ENCODE measurements around the gene TNFRSF9.
"Not testable (repeated sequence)": the region's sequence is repeated elsewhere in the genome, so short reads cannot be mapped to it uniquely, and the experiment has no call there.

Gene TNFRSF9

DNA sequence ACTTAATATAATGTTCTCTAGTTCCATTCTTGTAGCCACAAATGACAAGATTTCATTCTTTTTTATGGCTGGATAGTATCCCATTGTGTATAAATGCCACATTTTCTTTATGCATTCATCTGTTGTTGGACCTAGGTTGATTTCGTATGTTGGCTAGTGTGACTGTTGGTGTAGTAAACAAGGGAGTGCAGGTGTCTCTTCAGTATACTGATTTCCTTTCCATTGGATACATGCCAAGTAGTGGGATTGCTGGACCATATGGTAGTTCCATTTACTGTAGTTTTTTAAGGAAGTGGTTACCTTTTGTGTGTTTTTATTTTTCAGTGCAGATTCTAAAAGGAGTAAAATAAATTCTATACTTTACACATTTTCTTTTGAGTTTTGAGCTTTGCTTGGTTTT, 26.6 kb upstream of the TNFRSF9 start:
- Mint-ChIP-seq H3K9me3 (no peaks in the 10 kb centered on the region), H3K27ac (no peak overlapping the region), H3K36me3 (ENCODE audit: low read depth) (peaks cover 56% of the 10 kb centered on the region), H3K27me3 (ENCODE audit: low read depth) (no peaks in the 10 kb centered on the region), H3K4me1 (ENCODE audit: low read depth) (peaks cover 36% of the 10 kb centered on the region), H3K4me3 (no peak overlapping the region)

DNA sequence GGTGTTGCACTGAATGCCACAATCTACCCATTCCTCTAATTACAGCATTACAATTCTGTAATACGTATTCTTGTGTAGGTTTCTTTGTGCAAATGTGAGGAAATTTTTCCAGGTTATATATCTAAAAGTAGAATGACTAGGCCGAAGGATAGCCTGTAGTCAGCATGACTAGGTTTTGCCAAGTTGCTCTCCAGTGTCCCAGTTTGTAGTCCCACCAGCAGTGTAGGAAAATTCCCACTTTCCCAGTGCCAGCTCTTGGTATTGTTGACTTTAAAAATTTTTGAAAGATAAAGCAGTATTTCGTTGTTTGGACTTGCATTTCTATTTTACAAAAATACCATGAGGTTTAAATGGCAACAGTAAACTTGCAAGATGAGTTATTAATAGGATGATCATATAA, 23.8 kb upstream of the TNFRSF9 start:
- Mint-ChIP-seq H3K9me3 (no peaks in the 10 kb centered on the region), H3K27ac (peak overlapping the region; percentile 34), H3K27me3 (ENCODE audit: low read depth) (no peaks in the 10 kb centered on the region), H3K4me1 (ENCODE audit: low read depth) (peaks cover 47% of the 10 kb centered on the region), H3K36me3 (ENCODE audit: low read depth) (peaks cover 37% of the 10 kb centered on the region), H3K4me3 (no peak overlapping the region)

DNA sequence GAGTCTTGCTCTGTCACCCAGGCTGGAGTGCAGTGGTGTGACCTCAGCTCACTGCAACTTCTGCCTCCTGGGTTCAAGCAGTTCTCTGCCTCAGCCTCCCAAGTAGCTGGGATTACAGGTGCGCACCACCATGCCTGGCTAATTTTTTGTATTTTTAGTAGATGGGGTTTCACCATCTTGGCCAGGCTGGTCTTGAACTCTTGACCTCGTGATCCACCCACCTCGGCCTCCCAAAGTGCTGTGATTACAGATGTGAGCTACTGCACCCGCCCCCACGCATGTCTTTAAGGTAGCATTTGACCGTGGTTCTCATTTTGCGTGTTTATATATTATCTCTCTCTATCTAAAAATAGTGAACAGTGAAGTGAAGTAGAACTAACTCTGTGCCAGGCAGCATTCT, 23.2 kb upstream of the TNFRSF9 start:
- Mint-ChIP-seq H3K36me3 (ENCODE audit: low read depth) (peaks cover 32% of the 10 kb centered on the region), H3K27ac (peak overlapping the region; percentile 71)

GRCh38 chr1:7963378-7963730, 22.7 kb upstream of the TNFRSF9 start:
- H3K4me3 Mint-ChIP-seq = peak overlapping the region; percentile 88
- H3K9me3 Mint-ChIP-seq; H3K27me3 Mint-ChIP-seq (ENCODE audit: low read depth): not testable (repeated sequence)
- H3K36me3 Mint-ChIP-seq (ENCODE audit: low read depth) = peaks cover 30% of the 10 kb centered on the region
- peak overlapping the region; percentile 71 for H3K27ac Mint-ChIP-seq
- H3K4me1 Mint-ChIP-seq (ENCODE audit: low read depth) = peaks cover 46% of the 10 kb centered on the region

More for the DNA sequence above, 23.2 kb upstream of the TNFRSF9 start:
- H3K4me3 Mint-ChIP-seq = peak overlapping the region; percentile 88
- H3K9me3 Mint-ChIP-seq; H3K27me3 Mint-ChIP-seq (ENCODE audit: low read depth): not testable (repeated sequence)
- peaks cover 46% of the 10 kb centered on the region for H3K4me1 Mint-ChIP-seq (ENCODE audit: low read depth)

- Mint-ChIP-seq H3K4me3 (peak overlapping the region; percentile 88), H3K4me1 (ENCODE audit: low read depth) (peaks cover 46% of the 10 kb centered on the region), H3K9me3 (no peaks in the 10 kb centered on the region), H3K27ac (peak overlapping the region; percentile 94), H3K36me3 (ENCODE audit: low read depth) (peaks cover 30% of the 10 kb centered on the region), H3K27me3 (ENCODE audit: low read depth) (no peaks in the 10 kb centered on the region)
These were observed 22.2 kb upstream of the TNFRSF9 start for GRCh38 chr1:7962636-7963377.

- Mint-ChIP-seq H3K27ac (peak overlapping the region; percentile 94), H3K27me3 (ENCODE audit: low read depth) (no peaks in the 10 kb centered on the region), H3K4me1 (ENCODE audit: low read depth) (peaks cover 43% of the 10 kb centered on the region), H3K9me3 (no peaks in the 10 kb centered on the region), H3K4me3 (peak overlapping the region; percentile 88), H3K36me3 (ENCODE audit: low read depth) (peaks cover 23% of the 10 kb centered on the region)
These were observed 21.3 kb upstream of the TNFRSF9 start for GRCh38 chr1:7962014-7962335.

- no peaks in the 10 kb centered on the region for H3K9me3 Mint-ChIP-seq
- H3K27me3 Mint-ChIP-seq (ENCODE audit: low read depth) = no peaks in the 10 kb centered on the region
- H3K4me3 Mint-ChIP-seq = peak within 1 kb of the TSS; percentile 100
- peaks cover 43% of the 10 kb centered on the region for H3K4me1 Mint-ChIP-seq (ENCODE audit: low read depth)
- H3K27ac Mint-ChIP-seq = peak within 1 kb of the TSS; percentile 100
- peaks cover 21% of the 10 kb centered on the region for H3K36me3 Mint-ChIP-seq (ENCODE audit: low read depth)
These were observed 20.8 kb upstream of the TNFRSF9 start, which contains the start of gene PARK7 for GRCh38 chr1:7961216-7962013. Gene PARK7, plus strand, starts transcription at chr1:7961711. Its CDS starts 1,075 bp downstream, at chr1:7962786.

- H3K9me3 Mint-ChIP-seq = no peaks in the 10 kb centered on the region
- H3K4me3 Mint-ChIP-seq = peak overlapping the region; percentile 100
- peaks cover 21% of the 10 kb centered on the region for H3K36me3 Mint-ChIP-seq (ENCODE audit: low read depth)
- H3K27ac Mint-ChIP-seq = peak overlapping the region; percentile 100
- H3K27me3 Mint-ChIP-seq (ENCODE audit: low read depth) = no peaks in the 10 kb centered on the region
- peaks cover 46% of the 10 kb centered on the region for H3K4me1 Mint-ChIP-seq (ENCODE audit: low read depth)
These were observed 20.2 kb upstream of the TNFRSF9 start for GRCh38 chr1:7960867-7961215.

- Mint-ChIP-seq H3K4me1 (ENCODE audit: low read depth) (peaks cover 45% of the 10 kb centered on the region), H3K9me3 (no peaks in the 10 kb centered on the region), H3K4me3 (peak overlapping the region; percentile 100), H3K36me3 (ENCODE audit: low read depth) (peaks cover 17% of the 10 kb centered on the region), H3K27ac (peak overlapping the region; percentile 50), H3K27me3 (ENCODE audit: low read depth) (no peaks in the 10 kb centered on the region)
These were observed 19.5 kb upstream of the TNFRSF9 start for GRCh38 chr1:7960165-7960564.

DNA sequence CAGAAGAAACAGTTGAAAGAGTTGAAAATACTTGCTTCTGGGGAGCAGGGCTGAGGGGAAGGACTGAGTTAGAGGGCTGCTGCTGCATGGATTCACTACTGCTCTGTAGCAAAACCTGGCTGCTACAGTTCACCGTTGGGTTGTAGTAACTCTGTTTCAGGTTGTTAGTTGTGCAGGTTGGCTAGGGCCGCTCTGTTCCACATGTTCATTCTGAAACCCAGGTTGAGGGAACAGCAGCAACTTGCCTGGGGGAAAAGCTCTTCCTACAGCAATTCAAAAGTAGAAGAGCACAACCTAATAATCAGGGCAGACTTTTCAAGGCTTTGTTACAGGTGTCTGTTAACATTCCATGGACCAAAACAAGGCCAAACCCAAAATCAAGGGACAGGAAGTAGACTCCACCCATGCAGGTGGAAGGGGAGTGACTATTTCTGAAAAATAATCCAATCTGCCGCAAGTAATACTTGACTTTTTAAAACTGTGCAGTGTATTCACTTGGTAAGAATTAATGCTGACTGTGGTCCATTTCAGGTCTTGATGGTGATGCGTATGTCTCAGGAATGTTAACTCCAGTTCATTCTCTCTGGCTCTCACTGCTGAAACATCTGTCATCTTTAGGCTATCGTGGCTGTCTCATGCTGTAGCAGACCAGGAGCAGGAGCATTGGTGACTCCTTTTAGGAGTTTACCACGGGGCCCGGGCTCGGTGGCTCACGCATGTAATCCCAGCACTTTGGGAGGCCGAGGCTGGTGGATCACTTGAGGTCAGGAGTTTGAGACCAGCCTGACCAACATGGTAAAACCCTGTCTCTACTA, 15.8 kb upstream of the TNFRSF9 start:
- Mint-ChIP-seq H3K27me3 (ENCODE audit: low read depth) (no peaks in the 10 kb centered on the region), H3K4me3 (no peak overlapping the region), H3K9me3 (no peaks in the 10 kb centered on the region), H3K4me1 (ENCODE audit: low read depth) (peaks cover 29% of the 10 kb centered on the region), H3K27ac (no peak overlapping the region), H3K36me3 (ENCODE audit: low read depth) (no peaks in the 10 kb centered on the region)

GRCh38 chr1:7954683-7955082, 14.0 kb upstream of the TNFRSF9 start:
- H3K9me3 Mint-ChIP-seq = no peaks in the 10 kb centered on the region
- H3K36me3 Mint-ChIP-seq (ENCODE audit: low read depth) = no peaks in the 10 kb centered on the region
- H3K27ac Mint-ChIP-seq = peak overlapping the region; percentile 96
- H3K4me3 Mint-ChIP-seq = peak overlapping the region; percentile 84
- H3K27me3 Mint-ChIP-seq (ENCODE audit: low read depth) = no peaks in the 10 kb centered on the region
- H3K4me1 Mint-ChIP-seq (ENCODE audit: low read depth) = peaks cover 25% of the 10 kb centered on the region

- Mint-ChIP-seq H3K4me3 (peak overlapping the region; percentile 84), H3K4me1 (ENCODE audit: low read depth) (peaks cover 31% of the 10 kb centered on the region)
These were observed 13.4 kb upstream of the TNFRSF9 start for GRCh38 chr1:7953850-7954609.

DNA sequence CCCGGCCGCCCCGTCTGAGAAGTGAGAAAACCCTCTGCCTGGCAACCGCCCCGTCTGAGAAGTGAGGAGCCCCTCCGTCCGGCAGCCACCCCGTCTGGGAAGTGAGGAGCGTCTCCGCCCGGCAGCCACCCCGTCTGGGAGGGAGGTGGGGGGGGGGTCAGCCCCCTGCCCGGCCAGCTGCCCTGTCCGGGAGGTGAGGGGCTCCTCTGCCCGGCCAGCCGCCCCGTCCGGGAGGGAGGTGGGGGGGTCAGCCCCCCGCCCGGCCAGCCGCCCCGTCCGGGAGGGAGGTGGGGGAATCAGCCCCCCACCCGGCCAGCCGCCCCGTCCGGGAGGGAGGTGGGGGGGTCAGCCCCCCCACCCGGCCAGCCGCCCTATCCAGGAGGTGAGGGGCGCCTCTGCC, 12.2 kb upstream of the TNFRSF9 start:
- H3K27me3 Mint-ChIP-seq (ENCODE audit: low read depth); H3K9me3 Mint-ChIP-seq; H3K27ac Mint-ChIP-seq; H3K36me3 Mint-ChIP-seq (ENCODE audit: low read depth); H3K4me3 Mint-ChIP-seq: not testable (repeated sequence)
- H3K4me1 Mint-ChIP-seq (ENCODE audit: low read depth) = peaks cover 38% of the 10 kb centered on the region

More at GRCh38 chr1:7953850-7954609, 13.4 kb upstream of the TNFRSF9 start:
- H3K9me3 Mint-ChIP-seq = no peaks in the 10 kb centered on the region
- peak overlapping the region; percentile 96 for H3K27ac Mint-ChIP-seq
- no peaks in the 10 kb centered on the region for H3K27me3 Mint-ChIP-seq (ENCODE audit: low read depth)
- H3K36me3 Mint-ChIP-seq (ENCODE audit: low read depth) = no peaks in the 10 kb centered on the region

GRCh38 chr1:7948960-7949359, 8.3 kb upstream of the TNFRSF9 start:
- Mint-ChIP-seq H3K27me3 (ENCODE audit: low read depth) (no peaks in the 10 kb centered on the region), H3K27ac (peak overlapping the region; percentile 65), H3K4me3 (peak overlapping the region; percentile 14), H3K9me3 (no peaks in the 10 kb centered on the region), H3K36me3 (ENCODE audit: low read depth) (no peaks in the 10 kb centered on the region), H3K4me1 (ENCODE audit: low read depth) (peaks cover 25% of the 10 kb centered on the region)
